Raji (cell line): ENCODE data around the gene NID1.

Experiments
- POLR2A ChIP-seq: IDR thresholded peaks from 2 replicates; pipeline ENCODE4 v1.6.1; 2011; ENCODE audit warnings: low read depth, low read length, control low read depth; ENCODE audit not compliant: insufficient read depth

The NID1 gene

DNA sequence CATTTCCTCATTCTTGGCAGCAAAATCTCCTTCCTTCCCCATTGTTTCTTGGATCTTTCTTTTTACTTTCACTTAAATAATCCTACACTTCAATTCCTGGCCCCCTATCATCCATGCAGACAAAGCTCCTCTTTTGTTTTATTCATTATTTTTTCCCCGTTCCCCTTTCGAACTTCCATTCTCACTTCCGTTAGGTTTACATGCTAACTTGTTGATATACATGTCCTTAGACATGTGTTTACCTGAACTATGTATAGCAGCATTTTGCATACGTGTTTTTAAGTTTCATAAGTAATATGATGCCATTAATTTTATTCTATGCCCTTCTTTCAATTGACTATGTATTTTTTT is 131.1 kb downstream of the NID1 start:
- TF ChIP-seq POLR2A: no peak

DNA sequence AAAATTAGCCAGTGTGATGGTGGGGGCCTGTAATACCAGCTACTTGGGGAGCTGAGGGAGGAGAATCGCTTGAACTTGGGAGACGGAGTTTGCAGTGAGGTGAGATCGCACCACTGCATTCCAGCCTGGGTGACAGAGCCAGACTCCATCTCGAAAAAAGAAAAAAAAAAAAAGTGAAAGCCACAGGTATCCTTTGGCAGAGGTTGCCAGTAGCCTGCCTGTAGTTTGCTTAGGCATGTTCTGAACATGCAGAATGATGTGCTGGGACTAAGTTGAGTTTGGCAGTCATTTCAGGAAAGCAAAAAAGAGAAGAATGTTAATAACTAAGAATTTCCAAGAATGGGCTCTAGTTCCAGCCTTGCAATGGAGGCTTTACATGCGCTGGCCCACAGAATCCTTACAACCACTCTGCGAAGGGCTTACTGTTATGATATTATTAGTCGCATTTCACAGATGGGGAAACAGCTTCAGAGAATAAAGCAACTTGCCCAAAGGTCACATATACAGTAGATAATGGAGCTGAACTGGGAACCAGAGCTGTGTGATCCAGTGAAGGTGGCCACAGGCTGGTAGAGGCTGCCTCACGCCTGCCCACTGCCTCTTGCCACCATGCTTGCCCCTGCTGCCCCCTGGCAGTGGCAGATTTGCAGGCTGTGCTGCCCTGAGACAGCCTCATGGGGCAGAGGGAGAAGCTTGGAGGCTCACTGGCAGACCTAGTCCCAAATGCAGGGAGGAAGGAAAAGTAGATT is 131.7 kb downstream of the NID1 start:
- TF ChIP-seq POLR2A: no peak

DNA sequence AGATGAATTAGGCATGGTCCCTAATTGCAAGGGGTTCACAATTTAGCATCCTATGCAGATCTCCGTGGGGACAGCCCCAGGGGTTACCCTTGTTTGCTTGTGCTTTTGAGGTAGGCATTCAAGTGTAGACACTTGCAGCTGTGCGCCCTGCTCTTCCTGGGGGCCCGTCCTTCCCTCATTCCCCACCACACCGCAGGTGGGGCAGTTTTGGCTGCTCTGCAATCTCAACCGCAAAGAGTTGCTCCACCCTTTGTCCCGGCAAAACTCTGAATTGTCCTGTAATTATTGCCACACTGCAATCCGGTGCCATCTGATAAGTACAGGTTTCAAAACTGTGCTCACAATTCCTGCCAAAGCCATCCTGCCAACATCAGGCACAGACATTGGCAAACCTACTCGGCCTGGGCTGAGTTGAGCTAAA is 132.8 kb downstream of the NID1 start:
- no peak for TF ChIP-seq POLR2A

DNA sequence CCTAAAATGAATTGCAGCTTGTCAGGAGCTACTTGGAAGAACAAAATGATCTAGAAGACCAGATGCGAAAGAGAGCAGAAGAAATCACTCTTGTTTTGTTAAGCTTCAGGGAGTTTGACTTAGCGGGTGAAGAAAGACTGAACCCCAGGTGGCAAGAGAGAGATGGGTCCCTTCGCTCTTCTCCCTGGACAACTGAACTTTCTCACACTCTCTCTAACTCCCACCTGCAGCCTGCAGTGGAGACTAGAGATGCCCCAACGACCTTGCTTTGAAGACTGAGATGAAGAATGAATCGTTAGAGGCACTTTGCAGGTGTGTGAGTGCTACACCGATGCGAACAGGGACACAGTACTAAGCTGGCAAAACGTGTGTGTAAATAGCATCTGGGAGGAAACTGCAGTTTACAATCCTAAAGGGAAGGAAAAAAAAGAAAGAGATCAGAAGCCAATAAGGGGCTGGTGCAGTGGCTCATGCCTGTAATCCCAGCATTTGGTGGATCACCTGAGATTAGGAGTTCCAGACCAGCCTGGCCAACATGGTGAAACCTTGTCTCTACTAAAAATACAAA is 133.6 kb downstream of the NID1 start:
- TF ChIP-seq POLR2A: no peak

DNA sequence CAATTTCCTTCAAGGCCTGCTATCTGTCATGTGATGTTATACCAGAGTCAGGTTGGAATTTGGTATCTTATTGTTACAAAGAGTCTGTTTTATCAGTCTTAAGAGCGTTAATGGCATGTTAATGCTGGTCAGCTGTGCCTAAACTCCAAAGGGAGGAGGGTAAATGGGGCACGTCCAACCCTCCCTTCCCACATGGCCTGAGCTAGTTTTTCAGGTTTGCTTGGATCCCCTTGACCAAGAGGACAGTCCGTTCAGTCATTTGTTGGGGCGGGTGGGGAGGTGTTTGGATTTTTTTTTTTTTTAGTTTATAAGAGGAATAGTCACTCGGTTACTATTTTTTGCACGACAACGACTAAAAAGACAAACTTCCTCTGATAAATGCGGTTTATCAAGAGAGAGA is 134.3 kb downstream of the NID1 start:
- TF ChIP-seq POLR2A: no peak

DNA sequence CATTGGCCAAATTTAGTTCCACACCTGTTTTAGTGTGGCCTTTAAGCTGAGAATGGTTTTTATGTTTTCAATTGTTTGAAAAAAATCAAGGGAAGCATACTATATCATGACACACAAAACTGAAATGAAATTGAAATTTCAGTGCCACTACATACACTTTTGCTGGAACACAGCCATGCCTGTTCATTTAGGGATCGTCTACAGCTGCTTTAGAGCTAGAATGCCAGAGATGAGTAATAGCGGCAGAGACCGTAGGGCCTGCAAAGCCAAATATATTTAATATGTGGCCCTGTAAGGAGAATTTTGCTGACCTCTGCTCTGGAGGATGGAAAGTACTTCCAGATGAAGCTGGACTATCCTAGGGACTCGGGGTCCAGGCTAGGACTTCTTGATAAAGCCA is 135.7 kb downstream of the NID1 start:
- TF ChIP-seq POLR2A: no peak

DNA sequence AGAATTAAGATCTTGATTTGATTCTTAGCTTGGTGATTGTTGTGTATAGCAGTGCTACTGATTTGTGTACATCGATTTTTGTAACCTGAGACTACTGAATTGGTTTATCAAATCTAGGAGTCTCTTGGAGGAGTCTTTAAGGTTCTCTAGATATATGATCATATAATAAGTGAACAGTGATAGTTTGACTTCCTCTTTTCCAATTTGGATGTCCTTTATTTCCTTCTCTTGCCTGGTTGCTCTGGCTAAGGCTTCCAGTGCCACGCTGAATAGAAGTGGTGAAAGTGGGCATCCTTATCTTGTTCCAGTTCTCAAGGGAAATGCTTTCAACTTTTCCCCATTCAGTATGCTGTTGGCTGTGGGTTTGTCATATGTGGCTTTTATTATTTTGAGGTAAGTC is 136.7 kb downstream of the NID1 start:
- no peak for TF ChIP-seq POLR2A
